HG03565 (cell line): ENCODE data around the gene MS4A6A.
A peak's percentile ranks its signal among the peaks of the same experiment; 100 is the strongest.
"Not testable (repeated sequence)": the region's sequence is repeated elsewhere in the genome, so short reads cannot be mapped to it uniquely, and the experiment has no call there.

Source experiments
- ATAC-seq: cut with Tn5 transposase; IDR thresholded peaks from one replicate; pipeline ENCODE4 v1.9.1; 2021; ENCODE audit warnings: mild to moderate bottlenecking, moderate library complexity; ENCODE audit not compliant: unreplicated experiment

The MS4A6A gene

DNA sequence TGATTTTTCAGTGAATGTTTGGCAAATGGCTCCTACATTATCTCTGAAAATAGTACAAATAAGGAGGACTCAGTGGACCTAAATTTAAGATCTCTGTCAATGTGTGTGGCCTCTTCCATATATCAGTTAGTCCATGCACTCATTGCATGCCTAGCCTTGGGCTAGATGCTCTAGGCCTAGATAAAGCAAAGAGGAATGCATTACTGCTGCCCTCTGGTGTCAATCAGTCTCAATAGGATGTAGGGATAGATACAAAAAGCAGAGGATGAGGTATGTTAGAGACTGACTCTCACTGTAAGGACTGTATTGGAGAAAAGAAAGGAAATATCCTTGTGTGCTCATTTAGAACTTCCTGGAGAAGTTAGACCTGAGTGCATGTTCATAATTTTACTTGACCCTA is 52.4 kb downstream of the MS4A6A start:
- peak; percentile 60 for ATAC-seq

DNA sequence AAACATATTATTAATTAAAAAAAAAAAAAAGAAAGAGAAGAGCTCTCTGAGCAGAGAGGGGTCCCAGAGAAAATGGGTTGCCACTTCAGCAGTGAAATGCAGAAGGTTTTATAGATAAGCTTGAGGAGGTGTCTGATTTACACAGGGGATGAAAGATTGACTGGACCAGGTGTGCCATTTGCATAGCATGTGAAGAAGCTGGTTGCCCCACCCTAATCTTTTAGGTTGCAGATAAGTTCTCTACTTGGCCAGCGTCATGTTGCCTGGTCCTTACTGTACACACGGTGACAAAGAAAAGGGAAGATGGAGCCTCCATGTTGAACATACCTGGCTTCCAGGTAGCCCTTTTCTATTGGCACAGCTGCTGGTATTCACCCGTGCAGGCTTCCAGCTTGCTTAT is 53.0 kb downstream of the MS4A6A start:
- ATAC-seq: no peak

- ATAC-seq: not testable (repeated sequence)
Observed at GRCh38 chr11:60128866-60129265, 54.0 kb downstream of the MS4A6A start.

DNA sequence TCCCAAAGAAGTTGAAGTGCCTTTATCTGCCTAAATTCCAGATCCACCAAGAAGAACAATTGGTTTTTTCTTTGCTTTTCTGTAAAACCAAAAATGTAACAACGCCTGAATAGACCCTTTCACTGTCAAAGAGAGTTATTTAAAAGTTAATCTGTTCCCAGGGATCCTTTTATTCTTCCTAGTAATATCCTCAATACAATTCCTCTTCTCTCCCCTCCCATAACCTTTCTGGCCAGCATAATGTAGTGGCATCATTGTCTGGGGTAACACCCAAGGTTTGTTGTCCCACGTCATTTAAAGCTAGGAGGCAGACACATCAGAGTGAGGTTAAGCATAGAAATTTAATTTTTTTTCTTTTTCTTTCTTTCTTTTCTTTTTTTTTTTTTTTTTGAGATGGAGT is 54.5 kb downstream of the MS4A6A start:
- ATAC-seq: no peak

DNA sequence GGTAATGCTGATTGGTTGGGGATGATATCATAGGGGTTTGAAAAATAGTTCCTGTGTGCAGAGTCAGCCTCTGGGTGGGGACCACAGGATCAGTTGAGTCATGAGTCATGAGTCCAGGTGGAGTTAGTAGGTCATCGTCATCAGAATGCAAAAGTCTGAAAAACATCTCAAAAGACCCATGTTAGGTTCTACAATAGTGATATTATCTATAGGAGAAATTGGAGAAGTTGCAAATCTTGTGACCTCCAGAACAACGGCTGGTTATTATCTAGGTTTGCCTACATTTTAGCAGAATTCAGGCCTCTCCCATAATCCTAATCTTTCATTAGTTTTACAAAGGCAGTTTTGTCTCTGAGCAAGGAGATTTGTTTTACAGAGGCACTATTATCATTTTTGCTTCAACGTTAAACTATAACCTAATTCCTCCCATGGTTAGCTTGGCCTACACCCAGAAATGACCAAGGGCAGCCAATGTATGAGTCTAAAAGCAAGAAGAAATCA is 55.5 kb downstream of the MS4A6A start:
- no peak for ATAC-seq

GRCh38 chr11:60125956-60126585 is 56.8 kb downstream of the MS4A6A start:
- ATAC-seq: no peak

DNA sequence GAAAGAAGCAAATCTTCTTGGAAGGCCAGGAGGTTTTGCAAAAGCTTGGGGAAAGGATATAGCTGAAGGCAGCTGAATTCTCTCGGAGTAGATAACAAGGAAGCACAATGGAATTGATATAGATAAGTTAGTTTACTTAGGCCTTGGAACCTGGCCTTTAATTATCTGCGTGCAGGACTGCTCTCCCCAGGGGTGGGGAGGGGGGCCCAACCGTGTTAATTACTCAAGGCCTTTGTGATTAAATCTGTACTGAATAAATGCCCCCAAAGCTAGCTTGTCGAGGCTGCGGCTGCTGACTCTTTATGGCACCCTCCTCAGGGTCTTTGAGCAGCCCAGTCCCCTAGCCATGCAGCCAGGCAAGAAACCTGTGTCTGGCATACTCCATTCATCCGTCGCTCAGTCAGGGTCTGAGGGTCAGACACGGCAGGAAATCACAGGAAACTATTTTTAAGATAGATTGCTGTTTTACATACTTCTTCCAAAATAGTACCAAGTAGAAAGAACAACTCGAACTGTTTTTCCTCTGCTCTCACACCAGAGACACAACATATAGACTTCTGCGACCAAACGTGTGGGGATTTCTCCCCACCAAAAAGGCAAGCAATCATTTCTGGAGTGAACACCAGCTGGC is 58.0 kb downstream of the MS4A6A start:
- no peak for ATAC-seq
